ENCODE data around the gene TNFRSF1A.
"Not testable (repeated sequence)": the region's sequence is repeated elsewhere in the genome, so short reads cannot be mapped to it uniquely, and the experiment has no call there.

The TNFRSF1A gene

DNA sequence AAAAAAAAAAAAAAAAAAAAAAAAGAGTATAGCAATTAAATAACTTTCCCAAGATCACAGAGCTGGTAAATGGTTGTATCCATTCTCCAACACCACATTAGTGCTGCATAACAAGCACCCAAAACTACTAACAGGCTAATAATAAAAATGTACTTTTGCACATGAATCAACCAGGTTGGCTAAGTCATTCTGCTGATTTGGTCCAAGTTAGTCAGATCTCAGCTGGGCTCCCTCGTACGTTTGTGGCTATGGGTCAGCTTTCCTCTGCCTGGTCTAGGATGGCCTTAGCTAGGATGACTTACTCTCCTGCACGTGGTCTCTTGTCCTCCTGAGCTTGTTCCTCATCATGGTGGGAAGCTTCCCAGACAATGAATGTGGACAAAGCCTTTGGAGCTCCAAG, 39.3 kb downstream of the TNFRSF1A start:
- no peak for DNase-seq

DNA sequence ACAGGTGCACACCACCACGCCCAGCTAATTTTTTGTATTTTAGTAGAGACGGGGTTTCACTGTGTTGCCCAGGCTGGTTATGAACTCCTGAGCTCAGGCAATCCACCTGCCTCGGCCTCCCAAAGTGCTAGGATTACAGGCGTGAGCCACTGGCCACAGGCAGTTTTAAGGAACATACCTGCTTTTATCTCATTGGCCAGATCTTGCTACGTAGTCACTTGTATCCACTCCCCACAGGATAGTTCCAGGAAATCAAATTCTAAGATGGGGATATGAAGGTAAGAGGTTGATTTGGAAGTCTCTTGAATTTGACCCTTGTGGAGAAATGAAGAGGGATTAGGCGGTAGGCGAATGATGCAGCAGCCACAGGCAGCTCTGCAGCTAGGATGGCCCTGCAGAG, 40.2 kb downstream of the TNFRSF1A start:
- no peak for DNase-seq

DNA sequence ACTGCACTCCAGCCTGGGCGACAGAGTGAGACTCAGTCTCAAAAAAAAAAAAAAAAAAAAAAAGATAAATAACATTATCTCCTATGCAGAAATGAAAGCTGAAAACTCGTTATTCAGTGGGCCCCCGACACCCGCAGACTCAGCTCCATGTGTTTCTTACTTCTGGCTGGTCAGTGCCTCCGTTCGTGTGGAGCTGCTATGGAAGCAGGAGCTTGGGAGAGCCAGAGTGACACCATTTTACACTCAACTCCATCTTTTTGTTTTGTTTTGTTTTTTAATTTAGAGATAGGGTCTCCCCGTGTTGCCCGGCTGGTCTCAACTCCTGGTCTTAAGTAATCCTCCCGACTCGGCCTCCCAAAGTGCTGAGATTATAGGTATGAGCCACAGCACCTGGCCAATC, 44.7 kb downstream of the TNFRSF1A start:
- DNase-seq = no peak

DNA sequence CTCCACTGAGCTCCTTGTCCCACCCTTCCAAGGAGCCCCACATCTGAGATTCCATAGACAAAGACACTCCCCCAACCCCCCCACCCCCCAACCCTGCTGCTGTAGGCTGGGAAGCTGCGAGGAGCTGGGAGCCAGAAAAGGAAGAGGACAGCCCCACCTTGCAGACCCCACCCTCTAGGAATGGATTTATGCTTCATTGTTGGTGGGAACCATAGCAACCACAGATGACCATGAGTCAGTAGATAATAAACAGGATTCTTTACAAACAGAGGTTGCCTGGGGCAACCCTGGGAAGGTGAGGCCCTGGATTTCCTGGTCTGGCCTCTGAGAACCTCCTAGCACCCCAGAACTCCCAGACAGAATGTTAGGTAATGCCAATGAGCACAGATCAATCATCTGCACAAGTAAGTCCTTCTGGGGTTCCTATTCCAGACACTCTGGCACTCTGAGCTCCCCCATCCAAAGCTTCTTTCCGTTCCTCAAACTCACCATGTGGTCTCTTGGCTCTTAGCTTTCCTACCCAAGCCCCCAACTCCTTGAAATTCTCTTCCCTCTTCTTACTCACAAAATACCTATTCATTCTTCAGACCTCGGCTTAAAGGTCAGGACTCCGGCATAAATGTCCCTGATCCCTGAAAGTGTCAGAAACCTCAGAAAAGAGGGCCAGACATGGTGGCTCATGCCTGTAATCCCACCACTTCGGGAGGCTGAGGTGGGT, 46.6 kb downstream of the TNFRSF1A start:
- peak in 1 of 3 donors; percentile 43 for DNase-seq

DNA sequence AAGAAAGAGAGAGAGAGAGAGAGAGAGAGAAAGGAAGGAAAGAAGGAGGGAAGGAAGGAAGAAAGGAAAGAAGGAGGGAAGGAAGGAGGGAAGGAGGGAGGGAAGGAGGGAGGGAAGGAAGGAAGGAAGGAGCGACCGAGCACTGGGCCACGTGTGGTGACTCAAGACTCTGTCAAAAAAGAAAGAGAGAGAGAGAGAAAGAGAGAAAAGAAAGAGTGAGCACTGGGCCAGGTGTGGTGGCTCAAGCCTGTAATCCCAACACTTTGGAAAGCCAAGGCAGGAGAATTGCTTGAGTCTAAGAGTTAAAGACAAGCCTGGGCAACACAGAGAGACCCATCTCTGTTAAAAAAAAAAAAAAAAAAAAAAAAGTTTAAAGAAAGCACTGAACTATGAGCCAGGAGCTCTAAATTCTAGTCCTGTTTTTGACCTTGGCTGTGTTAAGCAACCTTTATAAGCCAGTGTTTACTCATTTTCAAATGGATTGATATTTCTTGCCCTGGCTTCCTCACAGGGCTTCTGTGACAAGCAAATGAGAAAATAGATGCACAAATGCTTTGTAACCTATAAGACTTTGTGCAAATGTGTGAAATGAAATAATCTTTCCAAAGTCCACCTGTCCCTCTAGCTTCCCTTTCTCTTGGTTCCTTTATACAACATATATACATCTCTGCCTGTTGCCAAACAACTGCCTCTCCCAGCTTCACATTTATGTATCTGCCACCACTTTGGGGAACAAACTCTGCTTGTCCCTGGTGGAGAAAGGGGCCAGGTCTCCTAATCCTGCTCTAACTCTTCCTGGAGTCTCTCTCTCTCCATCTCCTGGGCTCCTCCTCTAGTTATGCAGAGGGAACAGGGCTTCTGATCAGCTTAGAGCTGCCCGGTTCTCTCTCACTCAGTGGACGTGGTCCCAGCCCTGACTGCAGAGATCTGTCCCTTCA, 47.5 kb downstream of the TNFRSF1A start:
- DNase-seq = no peak

DNA sequence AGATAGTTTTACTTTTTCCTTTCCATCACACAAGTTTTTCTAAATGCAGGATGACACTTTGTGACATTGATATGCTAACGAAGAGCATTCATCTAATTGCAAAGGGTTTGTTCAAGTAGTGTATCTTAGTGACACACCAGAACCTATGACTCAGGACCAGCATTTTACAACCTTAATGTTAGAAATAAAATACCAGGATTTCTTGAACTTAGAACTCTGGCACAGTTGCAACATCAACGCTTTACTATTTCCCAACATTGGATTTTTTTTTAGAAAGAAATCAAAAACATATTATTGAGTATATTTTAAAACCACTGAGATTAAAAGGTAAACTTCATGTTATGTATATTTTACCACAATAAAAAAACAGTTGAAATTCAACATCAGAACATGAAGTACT, 49.3 kb downstream of the TNFRSF1A start:
- peak; percentile 57 to 85 (median 84) for DNase-seq

DNA sequence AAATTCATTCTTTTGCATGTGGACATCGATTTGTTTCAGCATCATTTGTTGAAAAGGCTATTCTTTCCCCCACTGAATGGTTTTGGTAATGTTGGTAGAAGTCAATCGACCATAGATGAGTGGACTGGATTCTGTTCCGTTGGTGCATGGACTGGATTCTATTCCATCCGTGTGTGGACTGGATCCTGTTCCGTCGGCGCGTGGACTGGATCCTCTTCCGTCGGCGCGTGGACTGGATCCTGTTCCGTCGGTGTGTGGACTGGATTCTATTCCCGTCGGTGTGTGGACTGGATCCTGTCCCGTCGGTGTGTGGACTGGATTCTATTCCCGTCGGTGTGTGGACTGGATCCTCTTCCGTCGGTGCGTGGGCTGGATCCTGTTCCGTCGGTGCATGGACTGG, 52.0 kb downstream of the TNFRSF1A start:
- DNase-seq = not testable (repeated sequence)

DNA sequence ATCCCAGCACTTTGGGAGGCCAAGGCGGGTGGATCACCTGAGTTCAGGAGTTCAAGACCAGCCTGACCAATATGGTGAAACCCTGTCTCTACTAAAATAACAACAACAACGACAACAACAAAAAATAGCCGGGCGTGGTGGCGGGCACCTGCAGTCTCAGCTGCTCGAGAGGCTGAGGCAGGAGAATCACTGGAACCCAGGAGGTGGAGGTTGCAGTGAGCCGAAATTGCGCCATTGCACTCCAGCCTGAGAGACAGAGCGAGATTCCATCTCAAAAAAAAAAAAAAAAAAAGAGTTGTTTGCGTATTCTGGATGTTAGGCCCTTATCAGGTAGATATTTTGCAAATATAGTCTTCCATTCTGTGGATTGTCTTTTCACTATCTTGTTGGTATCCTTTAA, 52.8 kb downstream of the TNFRSF1A start:
- not testable (repeated sequence) for DNase-seq

DNA sequence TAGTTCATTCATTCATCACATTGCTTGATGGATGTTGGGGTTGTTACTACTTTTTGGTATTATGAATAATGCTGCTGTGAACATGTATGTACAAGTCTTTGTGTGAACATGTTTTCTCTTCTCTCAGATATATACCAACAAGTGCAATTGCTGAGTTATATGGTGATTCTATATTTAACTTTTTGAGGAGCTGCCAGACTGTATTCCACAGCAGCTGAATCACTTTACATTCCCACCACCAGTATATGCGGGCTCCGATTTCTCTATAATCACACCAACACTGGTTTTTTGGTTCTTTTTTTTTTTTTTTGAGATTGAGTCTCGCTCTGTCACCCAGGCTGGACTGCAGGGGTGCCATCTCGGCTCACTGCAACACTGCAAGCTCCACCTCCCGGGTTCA, 53.6 kb downstream of the TNFRSF1A start:
- DNase-seq = no peak

DNA sequence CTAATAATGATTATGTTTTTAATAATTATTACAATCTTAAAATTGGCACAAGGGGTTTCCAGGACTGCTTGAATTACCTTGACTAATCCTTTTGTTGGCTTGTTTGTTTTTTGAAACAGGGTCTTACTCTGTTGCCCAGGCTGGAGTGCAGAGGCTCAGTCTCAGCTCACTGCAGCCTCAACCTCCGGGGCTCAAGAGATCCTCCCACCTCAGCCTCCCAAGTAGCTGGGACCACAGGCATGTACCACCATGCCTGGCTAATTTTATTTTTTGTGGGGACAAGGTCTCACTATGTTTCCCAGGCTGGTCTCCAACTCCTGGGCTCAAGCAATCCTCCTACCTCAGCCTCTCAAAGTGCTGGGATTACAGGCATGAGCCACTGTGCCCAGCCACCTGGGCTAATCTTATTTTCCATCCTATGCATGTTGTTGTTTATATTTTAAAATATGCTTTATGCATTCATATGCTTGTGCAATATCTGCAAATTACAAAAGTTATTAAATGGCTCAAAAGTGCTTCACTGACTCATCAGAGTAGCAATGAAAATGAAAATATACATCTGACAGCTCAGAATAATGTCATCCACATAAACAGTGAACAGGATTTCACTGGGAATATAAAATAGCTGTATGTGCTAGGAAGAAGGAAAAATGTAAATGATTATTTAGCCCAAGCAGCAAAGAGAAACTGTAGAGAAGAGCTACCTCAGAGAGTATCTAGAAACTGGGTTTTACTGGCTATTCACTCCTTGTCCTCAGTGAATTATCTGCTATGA, 56.2 kb downstream of the TNFRSF1A start:
- DNase-seq = peak in 2 of 3 donors; percentile 34 to 45

DNA sequence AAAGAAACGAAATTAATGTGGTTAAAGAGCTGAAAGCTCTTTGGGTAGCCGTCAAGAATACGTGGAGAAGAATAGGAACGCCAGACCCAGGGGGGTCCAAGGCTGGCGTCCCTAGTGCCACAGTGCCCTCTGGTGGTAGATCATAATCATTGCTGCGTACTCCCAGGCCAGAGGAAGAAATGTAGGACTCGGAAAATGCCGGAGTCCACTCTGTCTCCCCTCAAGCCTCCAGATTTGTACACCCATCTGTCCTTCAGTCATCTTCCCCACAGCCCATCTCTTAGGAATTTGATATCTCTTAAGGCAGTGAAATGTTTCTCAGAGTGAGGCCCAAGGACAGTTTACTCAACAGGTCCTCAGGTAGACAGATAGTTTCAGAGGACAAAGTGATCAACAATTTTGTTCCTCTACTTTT, 56.8 kb downstream of the TNFRSF1A start:
- DNase-seq = peak; percentile 65 to 79 (median 77)

DNA sequence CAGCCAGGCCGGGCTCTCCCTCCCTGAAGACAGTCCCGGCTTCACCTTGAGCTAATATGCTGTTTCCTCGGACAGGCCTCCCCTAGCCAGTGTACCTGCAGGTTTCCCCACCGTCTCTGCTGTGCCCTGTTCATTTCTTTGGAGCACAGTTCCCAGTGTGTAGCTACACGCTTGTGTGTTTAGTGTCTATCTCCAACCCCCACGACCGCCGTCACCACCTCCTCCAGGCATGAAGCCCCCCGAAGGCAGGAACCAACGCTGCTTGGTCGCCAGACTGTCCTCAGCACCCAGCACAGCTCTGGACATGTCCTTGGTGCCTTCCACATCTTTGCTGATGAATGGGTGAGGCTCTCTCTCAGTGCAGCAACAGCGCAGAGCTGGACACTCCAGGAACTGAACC, 57.6 kb downstream of the TNFRSF1A start:
- DNase-seq = no peak

DNA sequence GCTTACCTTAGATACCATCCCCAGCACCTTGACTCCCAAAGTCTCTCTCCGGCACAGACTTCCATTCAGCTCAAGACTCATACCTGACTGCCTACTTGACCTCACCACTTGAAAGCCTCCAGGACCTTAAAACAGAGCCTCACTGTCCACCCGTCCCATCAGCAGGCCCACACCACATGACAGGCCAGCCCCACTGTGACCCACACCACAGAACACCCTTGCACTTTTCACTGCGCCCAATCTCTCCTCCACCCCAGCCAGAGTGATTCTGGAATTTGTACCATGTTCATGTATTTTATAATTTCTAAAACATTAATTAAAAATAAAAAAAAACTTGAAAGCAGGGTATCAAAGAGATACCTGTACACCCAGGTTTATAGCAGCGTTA, 59.4 kb downstream of the TNFRSF1A start:
- DNase-seq = no peak

DNA sequence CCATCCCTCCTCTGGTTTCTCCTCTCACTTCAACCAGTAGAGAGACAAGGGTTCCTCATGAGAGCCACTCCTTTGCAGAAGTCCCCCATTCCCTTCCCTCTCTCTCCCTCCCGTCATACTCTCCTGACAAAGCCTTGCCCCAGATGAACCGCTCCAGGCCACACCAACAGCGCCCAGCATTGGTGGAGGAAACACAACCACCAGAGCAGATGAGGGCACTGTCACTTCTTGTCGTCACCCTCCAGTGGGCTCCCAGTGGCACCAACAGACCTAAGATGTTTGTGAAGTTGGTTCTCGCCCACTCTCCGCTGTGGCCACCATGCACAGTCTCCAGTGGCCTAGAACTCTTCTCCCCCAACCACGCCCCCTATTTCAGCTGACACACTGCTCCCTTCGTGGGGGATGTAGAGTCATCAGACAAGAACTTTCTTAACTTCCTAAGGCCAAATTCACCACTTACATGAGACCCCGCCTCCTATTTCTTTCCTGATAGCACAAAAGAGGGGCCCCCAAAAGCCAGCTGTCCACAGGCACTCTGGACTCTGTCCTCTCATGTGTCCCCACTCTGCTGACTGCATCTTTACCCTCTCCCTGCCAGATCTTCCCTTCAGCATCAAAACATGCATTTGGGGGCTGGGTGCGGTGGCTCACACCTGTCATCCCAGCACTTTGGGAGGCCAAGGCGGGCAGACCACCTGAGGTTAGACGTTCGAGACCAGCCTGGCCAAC, 60.6 kb downstream of the TNFRSF1A start:
- DNase-seq = no peak

DNA sequence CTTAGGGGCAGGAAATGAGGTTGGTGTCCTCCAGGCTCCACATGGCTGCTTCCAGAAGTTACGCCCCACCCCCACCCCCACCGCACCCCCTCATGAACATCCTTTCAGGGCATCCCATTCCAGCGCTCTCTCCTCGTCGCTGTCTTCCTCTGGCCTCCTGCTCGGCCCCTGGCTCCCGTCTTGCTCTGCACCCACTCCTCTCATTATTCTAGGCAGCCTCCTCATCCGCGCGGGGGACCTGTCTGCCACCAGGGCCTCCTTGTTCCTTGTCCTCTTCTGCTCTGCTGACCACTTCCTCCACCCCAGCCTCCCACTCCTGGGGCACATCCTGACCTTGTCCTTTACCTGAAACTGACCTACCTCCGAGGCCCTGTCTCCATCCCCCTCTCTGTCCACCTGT, 61.2 kb downstream of the TNFRSF1A start:
- DNase-seq = no peak

DNA sequence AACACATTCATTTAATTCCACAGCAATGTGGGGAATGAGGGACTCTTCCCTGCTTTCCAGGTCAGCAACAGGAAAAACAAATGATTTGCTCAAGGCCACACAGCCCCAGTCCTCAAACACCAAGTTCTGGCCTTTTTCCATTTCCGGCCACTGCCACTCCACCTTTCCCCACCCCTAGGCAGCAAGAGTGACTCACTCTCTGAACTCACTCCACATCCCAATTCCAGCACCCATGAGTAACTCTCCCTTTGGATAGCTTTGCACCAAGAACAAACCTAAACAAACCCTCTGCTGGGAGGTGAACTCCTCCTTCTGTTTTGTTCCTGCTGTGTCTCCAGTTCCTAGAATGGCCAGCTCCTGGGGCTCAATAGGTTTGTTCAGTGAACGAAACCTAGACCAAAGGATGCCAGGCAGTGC, 61.8 kb downstream of the TNFRSF1A start:
- peak; percentile 28 to 35 (median 31) for DNase-seq

DNA sequence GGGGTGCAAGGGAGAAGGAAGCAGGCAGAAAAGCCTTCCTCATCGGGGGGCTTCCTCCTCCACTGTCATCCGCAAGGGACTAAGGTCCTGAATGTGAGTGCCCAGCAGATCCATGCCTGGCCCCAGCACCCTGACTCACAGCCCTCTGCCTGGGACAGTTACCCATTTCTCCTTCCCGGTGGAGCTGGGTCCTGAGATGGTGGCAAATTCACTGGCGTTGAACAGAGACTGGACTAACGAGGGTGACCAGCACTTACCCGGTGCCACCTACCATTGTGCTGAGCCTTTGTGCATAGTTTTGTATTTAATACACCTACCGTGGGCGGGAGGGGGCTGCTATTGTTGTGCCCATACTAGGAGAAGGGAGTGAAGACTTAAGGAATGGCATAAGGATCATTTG, 62.2 kb downstream of the TNFRSF1A start:
- DNase-seq = no peak

DNA sequence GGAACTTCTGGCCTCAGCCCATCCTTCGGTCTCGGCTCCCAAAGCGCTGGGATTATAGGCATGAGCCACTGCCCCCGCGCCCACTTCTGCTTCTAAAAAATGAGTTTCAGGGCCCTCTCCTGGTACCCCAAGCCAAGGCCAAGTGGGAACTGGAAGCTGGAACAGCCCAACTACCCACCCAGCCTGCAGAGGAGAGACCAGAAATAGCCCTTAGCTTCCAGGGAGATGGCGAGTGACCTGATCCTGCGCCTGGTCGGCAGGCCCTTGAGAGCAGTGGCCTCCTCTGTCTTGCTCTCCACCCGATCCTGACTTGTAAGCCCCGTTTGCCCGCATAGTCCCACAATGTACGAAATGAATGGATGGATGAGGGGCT, 62.6 kb downstream of the TNFRSF1A start:
- DNase-seq = no peak

Measured in suppressor macrophage treated with lipopolysaccharide for 1 hour (primary cell).